ENCODE measurements around the gene KIF3A.

The KIF3A gene

DNA sequence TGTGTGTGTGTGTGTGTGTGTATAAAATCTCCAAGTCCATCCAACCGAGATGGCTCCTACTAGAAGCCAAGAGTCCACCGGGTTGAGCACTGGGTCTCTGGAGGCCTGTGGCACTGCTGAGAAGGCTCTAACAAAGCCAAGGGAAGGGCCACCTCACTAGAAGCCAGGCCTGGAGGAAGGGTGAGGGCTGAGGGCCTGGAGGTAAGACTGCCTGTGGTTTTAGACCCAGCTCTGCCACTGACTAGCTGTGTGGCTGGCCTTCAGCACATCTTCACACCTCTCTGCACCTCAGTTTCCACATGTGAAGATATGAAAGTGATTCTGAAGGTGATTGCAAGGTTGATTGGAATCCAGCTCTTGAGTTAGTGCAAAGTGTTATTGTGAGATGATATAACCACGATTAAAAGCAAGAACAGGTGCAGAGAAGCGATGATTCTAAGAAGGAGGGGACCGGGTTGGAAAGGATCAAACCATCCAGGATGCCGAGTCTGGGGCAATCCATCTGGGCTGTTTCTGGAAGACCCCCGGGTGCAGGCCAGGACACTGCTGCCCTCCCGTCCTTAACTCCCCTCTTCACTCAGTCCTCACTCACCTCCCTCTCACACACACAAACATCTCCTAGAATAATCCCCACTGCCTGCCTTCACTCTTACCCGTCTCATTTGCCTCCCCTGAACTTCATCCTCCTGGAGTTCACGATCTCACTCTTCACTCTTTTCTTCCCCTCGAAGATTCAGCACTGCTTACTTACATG lies 61.2 kb downstream of the KIF3A start:
- no peak for DNase-seq

DNA sequence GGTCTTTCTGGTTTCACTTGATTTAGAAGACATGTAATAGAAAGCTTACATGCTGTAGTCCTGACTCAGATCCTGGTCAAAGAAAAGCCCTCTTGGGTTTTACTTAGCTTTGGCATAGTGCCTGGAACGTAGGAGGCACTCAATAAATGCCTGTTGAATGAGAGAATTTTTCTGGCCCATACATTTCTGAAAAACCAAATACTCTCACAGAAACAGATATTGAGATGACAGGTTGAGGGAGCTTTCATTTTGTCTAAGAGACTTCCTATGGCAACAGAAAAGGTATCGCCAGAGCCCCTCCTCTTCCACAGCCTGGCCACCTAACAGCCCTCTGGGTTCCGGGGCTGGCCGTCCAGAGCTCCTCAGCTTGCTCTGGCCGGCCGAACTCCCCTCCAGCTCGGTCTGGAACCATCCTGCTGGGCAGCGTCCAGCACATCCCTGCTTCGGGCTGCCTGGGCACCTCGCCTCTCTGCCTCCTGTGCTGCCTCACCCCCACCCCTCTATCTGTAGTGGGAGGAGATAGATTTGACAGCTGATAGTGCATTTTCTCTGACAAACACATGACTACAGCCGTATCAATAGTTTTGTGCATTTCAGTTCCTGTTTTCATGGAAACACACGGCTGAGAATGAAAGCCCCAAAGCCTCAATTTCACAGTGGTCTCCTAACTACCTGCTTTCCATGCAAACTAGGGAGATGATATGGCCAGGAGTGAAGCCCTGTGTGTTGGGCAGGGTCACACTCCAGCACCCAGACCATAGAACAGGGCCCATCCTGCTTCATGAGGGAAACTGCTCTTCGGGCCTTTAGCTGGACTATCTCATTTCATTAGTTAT lies 62.5 kb downstream of the KIF3A start:
- DNase-seq: no peak

DNA sequence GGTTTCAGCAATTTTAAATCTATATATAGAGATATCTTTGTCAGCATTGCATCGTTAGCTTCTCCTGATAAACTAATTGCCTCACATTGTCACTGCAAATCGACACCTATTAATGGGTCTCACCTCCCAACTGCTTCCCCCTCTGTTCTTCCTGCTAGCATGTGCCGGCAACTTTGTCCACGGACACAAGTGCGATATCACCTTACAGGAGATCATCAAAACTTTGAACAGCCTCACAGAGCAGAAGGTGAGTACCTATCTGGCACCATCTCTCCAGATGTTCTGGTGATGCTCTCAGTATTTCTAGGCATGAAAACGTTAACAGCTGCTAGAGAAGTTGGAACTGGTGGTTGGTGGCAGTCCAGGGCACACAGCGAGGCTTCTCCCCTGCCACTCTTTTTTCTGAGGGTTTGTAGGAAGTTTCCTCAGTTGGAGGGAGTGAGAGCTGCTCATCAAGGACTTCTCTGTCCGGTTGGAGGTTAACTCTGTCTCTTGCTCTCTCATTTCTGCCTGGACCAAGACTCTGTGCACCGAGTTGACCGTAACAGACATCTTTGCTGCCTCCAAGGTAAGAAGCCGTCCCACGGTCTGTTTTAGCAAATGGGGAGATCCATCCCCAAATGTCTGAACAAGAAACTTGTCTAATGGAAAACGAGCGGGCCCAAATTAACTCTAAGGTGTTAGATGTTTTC lies 63.3 kb downstream of the KIF3A start, which contains the start of gene IL4:
IL4 (plus strand) TSS at position 51 of the 692 bp plus-strand sequence; CDS start at position 113, 62 bp downstream.
- no peak for DNase-seq

DNA sequence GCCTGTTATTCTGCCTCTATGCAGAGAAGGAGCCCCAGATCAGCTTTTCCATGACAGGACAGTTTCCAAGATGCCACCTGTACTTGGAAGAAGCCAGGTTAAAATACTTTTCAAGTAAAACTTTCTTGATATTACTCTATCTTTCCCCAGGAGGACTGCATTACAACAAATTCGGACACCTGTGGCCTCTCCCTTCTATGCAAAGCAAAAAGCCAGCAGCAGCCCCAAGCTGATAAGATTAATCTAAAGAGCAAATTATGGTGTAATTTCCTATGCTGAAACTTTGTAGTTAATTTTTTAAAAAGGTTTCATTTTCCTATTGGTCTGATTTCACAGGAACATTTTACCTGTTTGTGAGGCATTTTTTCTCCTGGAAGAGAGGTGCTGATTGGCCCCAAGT lies 63.9 kb downstream of the KIF3A start:
- no peak for DNase-seq

DNA sequence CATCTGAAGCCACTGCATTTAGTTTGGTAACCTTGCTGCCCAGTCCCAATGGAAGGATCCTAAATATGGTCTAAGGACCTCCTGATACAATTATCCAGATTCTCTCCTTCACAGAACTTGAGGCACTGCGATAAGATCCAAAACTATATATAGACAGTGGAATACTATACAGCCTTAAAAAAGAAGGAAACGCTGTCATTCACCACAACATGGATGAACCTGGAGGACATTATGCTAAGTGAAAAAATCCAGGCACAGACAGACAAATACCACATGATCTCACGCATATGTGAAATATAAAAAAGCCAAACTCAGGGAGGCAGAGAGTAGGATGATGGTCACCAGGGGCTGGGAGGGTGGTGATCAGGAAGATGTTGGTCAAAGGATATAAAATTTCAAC lies 66.3 kb downstream of the KIF3A start:
- DNase-seq: no peak

DNA sequence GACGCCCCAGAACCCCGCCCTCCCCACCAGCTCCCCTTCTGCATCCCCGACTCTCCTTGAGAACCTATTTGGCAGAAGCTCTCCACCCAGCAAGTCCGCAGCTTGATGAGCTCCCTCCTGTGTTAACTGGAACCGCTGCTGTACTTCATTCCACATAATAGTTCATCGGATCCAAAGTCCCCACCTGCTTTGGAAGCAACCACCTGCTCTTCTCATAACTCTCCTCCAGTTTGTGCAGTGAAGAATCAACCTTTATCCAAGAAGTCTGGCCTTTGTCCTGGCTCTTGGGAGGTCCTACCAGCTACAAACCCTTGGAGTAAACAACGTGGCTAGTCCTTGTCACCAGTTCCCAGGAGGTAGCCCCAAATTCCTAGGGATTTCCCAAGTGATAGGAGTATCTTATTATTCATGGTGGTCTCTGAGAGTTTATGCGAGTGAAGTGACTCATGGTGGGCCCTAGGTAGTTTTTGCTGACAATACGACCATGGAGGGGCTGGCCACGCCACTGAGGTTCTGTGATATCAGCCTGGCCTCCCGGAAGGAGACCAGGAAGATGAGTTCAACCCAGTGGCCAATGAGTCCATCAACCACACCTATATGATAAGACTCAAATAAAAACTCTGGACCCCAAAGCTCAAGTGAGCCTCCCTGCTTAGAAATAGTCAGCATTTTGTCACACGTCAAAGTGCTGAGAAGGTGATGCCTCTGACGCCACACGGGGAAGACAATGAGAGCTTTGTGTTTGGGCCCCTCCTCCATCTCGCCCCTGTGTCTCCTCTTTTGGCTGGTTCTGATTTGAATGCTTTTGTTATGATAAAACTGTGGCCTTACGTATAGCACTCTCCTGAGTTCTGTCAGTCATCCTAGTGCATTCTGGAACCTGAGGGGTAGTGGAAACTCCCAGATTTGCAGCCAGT lies 67.1 kb downstream of the KIF3A start:
- DNase-seq: no peak

DNA sequence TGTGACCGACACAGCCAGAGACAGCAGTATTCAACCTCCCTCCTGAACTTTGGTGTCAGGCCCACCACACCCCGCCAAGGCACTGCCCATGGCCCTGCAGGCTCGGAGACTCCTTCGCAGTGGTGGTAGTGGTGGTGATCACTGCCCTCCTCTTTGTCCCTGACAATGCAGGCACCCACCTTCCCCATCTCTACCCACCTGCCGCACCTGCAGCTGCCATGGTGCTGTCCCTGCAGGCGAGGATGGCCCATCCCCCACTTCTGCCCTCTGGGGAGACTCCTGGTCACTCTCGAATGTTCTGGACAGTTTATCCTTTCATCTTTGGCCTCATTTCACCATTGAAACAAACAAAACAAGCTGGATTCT lies 67.9 kb downstream of the KIF3A start:
- DNase-seq: no peak

DNA sequence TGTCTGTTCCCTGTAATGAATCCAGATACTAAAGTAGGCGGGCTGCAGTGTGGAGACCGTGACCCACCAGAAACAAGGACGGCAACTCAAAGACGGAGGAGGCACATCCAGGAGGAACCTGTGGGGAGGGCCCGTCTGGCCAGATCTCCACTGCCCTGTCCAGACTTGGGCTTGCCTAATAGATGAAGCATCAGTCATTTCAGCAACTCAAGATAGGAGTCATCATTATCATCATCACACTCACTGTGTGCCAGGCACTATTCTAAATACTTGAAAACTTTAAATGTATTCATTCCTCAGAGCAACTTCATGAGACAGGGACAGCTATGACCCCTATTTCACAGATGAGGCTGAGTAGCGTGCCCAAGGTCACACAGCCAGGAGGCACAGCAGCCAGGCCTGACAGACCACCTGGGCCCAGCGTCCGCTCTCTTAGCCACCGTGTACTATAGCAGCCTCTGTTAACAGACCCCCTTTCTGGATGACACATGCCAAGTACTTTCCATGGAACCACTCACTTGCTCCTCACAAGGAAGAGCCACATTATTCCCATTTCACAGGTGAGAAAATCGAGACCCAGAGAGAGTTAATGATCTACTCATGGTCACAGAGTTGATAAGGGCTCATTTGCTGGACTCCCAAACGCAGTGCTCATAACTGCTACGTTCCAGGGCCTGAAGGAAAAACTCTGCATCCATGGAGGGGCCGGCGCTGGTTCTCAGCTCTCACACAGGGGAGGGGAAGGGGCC lies 68.5 kb downstream of the KIF3A start:
- DNase-seq: no peak

DNA sequence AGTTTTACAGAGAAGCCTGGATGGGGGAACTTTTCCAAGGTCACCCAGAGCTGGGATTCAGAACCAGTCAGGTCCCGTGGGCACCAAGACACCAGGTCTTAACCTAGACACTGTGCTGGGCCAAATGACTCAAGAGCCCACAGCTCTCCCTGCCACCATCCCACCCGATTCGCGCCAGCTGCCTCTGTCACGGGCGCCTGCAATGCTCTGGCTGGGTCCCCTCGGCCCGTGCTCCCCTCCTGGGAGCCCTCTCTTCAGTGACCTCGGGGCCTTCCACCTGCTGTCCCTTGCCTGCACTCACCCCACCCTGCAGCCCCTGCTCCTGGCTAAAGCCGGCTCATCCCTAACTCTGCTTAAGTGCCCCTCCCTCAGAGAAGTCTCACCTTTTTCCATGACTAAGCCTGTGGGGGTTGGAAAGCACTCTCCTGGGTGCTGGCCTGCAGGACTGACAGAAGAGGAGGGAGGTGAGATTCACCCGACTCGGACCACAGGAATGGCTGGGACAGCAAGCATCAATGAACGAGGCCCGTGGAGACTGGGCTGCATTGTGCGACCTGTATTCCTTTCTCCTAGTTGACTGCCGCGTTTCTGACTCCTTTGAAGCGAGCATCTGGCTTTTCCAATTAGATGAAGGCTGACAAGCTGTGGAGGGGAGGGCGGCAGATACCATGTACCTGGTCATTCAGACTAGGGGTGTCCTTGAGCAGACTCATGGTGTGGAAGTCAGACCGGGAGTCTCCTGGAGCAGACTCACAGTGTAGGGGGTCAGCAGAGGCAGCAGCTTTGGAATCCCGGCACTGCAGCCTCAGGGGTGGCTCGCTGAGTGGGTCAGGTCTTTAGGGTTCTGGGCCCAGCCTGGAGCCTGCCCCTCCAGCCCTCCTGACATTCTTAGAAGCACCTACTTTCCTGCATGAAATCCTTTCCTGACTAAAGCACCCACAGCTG lies 69.3 kb downstream of the KIF3A start:
- no peak for DNase-seq

DNA sequence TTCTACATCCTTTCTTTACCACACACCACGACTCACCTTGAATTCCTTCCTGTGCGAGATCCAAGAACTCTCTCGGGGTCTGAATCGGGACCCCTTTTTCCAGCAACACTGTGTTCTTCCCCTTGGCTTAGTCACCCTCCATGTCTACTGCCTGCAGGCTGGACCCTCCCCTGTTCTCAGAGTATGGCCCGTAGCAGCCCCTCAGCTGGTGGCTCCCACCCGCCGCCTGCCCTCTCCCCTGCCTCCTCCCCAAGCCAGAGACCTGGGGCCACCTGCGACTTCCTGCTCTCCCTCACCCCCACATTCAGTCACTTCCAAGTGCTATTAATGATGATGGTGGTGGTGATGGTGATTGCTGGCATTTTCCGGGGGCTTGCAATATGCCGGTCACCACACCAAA lies 70.0 kb downstream of the KIF3A start:
- no peak for DNase-seq

DNA sequence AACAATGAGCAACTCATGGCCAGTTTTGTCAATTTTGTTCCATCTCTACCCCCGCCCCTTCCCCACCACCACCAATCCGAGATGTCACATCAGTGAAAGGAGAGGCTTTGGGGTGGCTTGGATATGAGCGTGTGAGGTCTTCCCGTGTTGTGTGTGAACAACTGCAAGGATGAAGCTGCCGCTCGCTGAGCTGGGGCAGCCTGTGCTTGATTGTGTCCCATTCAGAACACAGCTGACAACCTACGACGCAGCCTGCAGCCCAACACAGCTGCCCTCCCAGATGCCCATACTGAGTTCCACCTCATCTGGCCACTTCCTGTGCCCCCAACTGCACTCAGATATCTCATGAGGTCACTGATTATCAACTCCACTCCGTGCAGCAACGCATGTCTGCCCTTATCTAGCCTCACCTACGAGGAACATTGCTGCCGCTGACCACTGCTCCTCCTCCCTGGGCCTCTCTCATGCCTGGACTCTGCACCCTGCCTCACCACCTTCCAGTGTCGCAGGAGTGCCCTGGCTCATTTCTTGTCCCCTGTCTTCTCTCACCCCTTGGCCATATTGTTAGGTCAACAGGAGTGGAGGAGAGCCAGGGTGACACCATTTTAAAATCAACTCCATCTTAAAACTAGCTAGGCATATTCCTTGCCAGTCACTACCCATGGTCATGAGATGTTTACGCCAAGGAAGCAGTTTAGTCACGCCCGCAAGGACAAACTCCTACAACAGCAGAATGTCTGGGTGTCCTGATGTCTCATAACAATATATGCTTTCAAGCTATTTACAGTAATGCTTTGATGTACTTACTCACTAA lies 70.8 kb downstream of the KIF3A start:
- DNase-seq: no peak

DNA sequence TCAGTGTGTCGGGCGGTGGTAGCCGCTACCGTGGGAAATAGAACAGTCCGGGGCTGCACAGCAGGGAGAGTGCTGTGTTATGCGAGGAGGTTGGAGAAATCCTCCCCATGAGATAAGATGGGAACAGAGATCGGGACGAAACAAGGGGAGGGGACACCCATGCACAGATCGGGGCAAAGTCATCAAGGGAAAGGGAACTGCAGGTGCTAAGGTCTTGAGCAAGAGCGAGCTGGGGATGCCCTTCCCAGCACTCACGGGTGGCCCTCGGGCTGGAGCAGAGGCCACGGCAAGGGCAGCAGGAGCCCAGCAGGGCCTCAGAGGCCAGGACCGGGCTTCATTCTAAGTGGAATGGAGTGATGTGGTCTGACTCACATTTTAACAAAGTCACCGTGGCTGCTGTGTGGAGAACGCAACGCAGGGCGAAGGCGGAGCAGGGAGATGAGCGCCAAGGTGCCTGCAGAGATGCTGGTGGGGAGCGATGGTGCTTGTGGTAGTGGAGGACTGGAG lies 71.7 kb downstream of the KIF3A start:
- no peak for DNase-seq

DNA sequence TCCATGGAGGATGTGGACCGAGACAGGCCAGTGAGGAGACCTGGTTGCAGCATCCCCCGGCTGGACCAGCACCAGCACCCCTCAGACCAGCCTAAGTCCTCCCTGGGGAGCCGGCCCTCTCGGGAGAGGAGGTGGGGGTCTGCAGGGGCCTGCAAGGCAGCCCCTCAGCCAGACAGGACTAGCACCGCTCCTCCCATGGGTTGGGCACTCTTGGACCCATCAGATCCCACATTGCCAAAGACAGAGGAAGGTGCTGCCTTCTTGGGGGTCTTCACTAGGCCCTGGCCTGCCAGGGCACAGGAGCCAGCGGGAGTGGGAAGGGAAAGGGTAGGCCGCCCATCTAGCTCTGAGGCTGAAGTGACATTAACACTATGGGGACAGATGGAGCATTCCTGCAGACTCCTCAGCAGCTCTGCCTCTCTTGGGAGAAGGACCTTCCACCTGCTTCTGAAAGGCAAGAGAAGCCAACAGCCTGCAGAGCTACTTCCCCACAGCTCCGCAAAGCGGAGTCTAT lies 72.6 kb downstream of the KIF3A start:
- no peak for DNase-seq

DNA sequence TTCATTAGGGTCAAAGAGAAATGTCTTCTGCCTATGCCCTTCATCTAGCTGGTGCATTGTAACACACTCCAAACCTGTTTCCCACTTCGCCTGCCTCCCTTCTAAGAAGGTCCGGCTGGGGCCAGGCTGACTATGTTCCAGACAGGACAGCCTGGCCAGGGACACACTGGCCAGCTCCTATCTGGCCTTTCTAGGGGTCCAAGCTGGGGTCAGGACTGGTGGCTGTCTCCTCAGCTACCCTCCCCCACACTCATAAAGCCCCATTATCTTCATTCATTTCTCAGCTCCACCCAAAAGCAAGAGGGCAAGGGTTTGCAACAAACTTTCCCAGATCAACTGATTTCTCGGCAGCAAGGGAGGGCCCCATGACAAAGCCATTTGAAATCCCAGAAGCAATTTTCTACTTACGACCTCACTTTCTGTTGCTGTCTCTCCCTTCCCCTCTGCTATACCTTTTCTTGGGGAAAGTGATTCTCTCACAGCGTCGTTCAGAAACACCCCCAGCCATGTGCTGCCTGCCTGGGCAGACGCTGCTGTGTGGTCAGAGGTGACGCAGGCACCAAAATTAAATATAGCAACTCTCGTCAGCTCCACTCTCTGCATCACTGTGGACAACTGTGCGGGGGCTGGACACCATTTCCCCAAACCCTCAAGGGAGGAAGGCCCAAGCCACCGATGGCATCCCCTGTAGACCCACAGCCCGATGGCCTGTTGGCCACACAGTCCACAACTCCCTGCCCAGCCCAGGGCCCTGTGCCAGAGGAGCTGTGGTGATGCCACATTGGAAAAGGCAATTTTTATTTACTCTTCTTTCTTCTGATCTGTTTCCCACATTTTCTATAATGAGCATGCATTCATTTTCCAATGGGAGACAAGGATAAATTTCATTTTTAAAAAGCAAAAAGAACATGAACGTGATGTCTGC lies 73.3 kb downstream of the KIF3A start:
- DNase-seq: no peak

DNA sequence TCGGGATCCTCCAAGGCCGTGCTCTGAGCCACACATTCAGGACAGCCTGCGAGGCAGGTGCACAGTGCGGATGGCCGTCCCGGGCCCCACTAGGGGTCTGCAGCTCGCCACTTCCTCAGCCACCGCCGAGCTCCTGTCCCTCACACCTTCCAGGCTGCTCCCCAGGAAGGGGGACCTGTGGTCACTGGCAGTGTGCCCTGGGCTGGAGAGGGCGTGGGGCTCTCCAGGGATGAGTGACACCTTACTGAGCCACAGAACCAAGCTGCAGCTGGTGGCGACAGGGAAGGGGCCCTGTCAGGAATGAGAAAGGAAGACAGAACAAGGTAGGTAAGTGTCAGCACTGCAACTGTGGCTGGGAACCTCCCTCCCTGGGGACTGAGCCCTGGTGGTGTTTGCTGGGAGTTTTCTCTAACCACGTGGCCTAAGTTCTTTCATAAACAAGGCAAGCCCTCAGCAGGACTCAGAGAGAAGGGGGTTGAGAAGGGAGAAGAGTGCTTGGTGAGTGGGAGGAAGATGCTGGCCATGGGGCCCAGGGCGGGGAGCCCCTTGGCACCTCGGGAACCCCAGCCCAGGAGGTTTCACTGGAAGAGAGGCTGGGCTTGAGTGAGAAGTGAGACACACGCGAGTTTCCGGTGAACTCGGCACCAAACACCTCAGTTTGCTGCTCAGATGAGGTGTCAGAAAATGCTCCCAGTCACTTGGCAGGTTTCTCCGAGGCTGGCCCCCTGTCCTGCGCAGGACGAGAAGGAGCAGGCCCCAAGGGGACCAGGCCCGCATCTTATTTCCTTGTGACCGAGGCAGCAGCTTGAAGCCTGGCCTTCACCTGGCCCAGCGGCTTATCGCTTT lies 74.2 kb downstream of the KIF3A start:
- peak; percentile 67 for DNase-seq

DNA sequence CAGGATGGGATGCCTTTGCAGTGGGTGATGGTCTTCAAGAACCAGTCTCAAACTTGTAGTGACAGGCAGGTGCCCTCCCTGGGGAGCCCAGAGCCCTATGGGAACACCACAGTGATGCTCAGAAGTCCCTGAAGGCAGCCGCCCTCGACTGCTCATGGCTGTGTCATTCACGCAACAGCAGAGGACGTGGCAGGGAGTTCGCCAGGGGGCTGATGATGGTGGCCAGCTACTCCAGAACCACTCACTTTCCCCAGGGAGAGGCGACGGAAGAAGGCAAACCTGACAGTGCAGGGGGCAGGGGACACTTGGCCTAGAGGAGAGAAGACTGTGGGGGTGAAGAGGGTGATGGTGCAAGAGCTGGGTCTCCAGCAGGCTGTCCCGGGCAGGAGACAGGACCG lies 75.3 kb downstream of the KIF3A start:
- DNase-seq: no peak

Measured in stimulated activated CD4-positive, alpha-beta T cell treated with anti-CD3 and anti-CD28 coated beads, Interleukin-15, amount 100 ng/mL, for 24 hours (primary cell).